ENCODE data around the gene CMC2. TPM values are rescaled to one million over a fixed set of nuclear protein-coding genes. Genes with fewer than 3 reads are reported as not detected.

The CMC2 gene
- total RNA-seq, 1 experiment from 2014 or later, result 148 TPM

DNA sequence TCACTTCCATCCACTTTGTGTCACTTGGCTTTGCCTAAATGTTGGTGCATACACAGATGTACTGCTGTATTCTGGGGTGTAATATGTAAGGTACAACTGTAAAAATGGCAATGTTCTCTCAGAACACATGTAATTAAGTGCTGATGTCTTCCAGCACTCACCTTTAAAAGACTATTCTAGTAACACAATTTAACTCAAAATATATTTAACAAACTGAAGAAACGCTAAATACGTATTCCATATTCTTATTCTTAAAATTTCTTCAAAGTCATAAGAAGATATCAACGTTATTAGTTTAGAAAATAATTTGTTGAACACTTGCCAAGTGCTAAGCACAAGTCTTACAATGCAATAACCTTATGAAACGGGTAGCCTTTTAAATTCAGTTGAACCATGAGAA, 3.6 kb downstream of the CMC2 start:
- DNase-seq (ENCODE audit: low read depth), result no peak

DNA sequence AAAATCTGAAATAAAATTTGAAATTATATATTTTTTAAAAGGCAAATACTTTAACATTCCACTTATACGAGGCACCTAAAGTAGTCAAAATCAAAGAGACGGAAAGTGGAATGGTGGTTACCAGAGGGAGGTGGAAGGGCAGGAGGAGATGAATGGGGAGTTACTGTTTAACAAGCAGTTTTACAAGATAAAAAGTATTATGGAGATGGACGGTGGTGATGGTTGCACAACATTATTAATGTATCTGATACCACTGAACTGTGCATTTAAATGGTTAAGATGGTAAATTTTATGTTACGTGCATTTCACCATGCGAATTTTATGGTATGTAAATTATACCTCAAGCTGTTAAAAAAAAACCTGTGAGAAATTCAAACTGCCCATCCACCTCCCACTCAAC, 5.4 kb downstream of the CMC2 start:
- DNase-seq (ENCODE audit: low read depth), result no peak

DNA sequence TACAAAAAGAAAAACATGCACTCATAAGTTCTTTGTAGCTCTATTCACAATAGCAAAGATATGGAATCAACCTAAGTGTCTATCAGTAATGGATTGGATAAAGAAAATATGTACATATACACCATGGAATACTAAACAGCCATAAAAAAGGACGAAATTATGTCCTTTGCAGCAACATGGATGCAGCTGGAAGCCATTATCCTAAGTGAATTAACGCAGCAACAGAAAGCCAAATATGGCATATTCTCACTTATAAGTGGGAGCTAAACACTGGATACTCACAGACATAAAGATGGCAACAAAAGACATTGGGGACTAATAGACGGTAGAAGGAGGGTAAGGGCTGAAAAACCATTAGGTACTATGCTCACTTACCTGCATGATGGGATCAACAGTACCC, 5.8 kb downstream of the CMC2 start:
- DNase-seq (ENCODE audit: low read depth), result no peak

DNA sequence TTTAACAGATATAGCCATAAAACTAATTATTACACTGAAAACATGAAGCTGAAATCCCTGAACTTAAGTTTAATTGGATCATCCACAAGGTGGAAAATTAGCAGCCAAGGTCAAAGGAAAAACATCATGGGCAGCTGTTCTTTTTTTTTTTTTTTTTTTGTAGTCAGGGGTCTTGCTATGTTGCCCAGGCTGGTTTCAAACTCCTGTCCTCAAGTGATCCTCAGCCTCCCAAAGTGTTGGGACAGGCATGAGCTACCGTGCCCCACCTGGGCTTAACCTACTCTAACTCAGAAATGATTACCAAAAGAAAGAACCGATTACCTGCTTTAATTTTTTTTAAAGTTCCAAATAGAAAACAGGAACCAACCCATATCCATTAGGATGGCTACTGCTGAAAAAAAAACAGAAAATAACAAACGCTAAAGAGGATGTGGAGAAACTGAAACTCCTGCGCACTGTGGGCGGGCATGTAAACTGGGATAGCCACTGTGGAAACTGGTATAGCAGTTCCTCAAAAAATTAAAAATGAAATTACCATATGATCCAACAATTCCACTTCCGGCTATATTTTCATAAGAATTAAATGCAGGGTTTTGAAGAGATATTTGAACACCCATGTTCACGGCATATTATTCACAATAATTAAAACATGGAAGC, 8.6 kb downstream of the CMC2 start:
- DNase-seq (ENCODE audit: low read depth), result no peak

DNA sequence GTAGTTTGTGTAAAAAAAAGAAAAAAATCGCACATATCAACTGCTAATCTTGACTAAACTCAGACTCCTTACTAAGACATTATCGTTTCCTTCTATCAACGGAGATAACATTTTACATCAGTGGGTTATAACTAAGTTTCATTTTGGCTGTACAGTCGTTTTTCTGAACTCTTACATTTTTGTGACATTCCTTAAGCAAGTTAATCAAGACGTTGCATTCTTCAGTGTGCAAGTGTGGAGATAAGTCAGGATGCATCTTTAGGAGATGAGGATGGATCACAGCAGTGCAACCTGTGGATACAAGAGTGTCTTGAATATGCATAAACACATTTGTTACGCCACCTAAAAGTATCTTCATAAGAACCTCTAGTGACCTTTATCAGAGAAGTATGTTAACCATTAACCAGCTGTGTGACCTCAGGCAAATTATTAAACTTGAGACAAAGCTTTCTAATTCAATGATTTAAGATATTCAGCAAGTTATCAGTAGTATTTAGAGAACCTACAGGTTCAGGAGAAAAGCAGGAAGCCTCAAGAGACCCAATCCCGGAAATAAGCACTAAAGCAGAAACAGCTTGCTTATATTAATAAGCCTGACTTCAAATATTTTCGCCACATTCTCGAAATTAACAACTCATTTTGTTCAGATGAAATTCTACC, 9.4 kb downstream of the CMC2 start:
- no peak for DNase-seq (ENCODE audit: low read depth)

DNA sequence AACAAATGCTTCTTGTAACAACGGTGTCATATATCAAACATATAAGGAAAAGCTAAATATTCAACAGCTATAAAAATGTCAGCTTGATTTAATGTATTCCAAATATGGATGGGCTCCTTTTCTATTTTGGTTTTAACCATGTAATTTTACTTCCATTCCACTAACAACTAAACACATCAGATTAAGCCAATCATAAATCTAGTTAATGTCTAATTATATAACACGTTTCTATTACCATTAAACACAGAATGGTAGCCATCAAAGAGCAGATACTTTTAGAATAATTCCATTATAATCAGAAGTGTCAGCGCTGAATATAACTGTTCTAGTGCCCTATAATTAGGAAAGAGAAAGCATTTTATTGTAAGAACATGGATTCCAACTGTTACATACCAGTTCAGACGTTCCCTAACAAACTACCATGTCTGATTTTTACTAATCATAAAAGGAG, 10.0 kb downstream of the CMC2 start:
- no peak for DNase-seq (ENCODE audit: low read depth)

DNA sequence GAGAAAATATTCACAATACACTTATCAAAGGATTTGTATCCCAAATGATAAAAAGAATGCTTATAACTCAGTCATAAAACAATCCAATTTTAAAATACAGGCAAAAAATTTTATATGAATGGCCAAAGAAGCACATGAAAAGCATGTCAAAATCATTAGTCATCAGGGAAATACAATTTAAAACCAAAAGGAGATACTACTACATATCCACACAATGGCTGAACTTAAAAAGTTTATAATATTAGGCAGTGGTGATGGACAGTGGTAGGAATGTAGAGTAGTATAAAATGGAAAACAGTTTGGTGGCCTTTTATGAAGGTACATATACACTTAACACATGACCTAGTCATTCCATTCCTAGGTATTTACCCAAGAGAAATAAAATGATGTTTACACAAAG, 12.2 kb downstream of the CMC2 start:
- DNase-seq (ENCODE audit: low read depth), result no peak

DNA sequence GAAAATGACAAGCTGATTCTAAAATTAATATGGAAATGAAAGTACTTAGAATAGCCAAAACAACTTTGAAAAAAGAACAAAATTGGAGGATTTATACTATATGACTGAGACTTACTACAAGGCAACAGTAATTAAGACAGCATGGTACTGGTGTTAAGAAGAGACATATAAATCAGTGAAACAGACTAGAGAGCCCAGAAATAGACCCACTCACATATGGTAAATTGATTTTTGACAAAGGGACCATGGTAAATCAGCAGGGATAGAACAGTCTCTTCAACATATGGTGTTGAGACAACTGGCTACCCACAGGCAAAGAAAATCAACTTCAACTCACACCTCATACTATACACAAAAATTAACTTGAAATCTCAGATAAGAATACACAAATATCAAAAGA, 12.9 kb downstream of the CMC2 start:
- DNase-seq (ENCODE audit: low read depth), result no peak

DNA sequence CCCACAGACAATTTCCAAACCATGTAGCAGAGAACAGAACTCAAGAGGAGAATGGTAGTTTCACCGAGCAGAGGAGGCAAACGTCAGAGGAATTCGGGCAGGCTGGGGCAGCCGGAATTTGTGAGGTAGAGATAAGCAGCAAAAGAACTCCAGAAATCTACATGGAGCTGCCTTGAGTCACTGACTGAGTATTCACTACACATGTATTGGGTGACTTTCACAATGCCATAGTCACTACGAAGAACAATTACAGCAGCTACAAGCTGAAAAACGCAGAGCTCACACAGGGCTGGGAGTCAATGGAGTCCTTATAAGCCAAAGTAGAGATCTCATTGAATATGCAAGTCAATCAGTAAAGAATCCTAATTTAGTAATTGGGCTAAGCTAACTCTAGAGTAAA, 13.4 kb downstream of the CMC2 start:
- DNase-seq (ENCODE audit: low read depth), result peak; percentile 86

DNA sequence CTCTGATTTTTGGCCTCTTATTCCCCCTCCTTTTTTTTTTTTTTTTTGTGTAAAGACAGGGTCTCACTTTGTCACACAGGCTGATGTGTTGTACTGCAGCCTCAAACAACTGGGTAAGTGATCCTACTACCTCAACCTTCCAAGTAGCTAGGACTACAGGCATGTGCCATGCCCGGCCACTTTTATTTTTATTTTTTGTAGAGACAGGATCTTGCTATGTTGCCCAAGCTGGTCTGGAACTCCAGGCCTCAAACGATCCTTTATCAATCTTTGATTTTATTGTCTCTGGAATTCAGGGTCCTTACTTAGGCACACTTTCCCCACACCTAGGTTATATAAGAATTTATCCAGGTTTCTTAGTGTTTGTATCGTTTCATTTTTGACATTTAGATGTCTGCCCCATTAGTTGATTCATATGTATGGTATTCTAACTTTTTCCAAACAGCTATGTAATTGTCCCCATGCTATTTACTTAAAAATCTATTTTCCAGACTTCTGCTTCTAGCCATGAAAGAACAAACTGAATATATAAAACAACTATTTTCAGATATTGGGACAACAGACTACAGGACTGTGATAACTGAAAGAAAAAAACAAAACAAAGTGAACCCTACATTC, 13.9 kb downstream of the CMC2 start:
- DNase-seq (ENCODE audit: low read depth), result no peak

DNA sequence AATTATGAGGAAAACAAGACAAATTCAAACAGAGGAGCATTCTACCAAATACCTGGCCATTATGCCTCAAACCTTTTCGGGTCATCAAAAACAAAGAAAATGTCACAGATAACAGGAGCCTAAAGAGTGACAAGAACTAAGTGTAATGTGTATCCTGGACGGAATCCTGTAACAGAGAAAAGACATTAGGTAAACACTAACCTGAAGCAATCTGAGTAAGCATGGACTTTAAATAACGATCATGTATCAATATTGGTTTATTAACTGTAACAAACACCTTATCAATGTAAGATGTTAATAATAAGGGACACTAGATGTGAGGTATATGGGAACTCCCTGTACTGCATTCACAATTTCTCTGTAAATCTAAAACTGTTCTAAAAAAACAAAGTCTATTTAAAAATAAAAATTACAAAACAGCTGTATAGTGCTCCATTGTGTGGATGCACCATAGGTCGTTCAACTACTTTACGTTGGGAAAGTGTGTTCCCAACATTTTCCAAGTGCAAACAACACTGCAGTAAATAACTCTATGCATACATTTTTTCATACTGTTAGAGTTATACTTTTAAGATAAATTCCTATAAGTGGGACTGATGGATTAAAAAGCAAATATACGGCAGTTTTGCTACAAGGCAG, 14.8 kb downstream of the CMC2 start:
- no peak for DNase-seq (ENCODE audit: low read depth)

DNA sequence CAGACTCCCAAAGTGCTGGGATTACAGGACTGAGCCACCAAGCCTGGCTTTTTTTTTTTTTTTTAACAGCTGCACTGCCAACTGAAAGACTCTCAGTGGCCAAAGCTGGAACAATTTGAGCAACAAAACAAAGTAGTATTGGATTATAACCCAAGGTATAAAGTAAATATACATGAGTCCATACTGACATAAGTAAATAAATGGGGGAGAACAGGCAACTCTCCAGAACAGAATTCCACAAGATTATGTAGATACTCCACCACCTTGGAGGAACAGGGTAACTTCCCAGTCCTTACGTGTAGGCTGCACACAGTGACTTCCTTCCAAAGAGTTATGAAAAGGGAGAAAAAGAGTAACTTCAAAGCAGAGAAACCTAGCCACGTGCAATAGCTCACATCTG, 15.7 kb downstream of the CMC2 start:
- DNase-seq (ENCODE audit: low read depth), result no peak

DNA sequence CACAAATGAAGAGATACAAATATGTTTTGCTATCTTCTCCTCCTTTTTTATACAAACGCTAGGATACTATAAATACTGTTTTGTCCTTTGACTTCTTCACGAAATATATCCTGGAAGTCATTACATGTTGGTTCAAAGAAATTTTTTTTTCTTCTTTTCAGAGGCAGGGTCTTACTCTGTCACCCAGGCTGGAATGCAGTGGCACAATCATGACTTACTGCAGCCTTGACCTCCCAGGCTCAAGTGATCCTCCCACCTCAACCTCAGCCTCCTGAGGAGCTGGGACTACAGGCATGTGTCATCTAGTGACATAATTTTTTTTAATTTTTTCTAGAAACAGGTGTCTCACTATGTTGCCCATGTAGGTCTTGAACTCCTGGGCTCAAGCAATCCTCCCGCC, 16.1 kb downstream of the CMC2 start:
- no peak for DNase-seq (ENCODE audit: low read depth)

DNA sequence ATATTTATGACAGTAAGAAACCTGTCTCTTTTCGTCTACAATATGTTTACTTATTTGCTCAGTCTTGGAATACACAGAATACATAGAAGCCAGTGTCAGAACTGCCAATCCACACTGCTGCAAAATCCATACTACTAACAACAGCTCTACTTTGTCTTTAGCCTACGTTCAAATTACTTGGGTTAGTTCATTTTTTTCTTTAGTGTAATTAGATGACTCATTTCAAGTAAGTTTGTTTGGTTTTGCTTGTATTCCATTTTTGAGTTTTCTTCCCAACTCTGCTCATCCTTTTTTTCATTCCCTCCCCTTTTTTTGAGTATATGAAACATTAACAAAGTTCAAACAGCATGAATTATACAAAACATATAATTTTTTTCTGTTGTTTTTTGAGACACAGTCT, 16.9 kb downstream of the CMC2 start:
- peak; percentile 29 for DNase-seq (ENCODE audit: low read depth)

DNA sequence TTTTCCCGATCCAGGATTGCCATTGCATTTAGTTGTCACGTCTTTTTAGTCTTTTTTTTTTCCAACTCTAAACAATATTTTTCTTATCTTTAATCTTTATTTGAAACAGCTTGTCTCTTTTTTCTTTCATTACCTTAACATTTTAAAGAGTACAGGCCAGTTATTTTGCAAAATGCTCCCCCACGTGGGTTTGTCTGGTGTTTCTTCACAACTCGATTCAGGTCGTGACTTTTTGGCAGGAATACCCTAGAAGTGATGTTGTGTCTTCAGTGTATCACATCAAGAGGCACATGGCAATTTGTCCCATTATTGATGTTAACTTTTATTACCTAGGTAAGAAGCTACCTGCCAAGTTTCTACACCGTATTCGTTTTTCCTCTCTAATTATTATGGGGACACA, 17.9 kb downstream of the CMC2 start:
- no peak for DNase-seq (ENCODE audit: low read depth)

DNA sequence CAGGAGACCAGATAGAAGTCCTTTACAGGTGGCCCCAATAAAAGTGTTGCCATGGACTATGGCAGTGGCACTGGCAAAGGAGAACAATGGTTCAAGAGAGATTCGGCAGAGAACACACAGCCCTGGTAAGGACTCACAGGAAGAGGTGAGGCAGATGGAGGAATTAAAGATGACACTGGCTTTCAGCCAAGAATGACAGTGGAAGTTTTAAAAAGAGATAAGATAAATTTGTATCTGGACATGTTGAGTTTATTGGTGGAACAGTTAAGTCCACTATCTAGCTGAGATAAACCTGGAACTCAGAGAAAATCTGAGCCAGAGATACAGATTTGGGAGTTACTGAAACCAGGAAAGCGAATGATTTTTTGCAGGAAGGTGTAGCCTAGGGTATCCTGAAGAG, 20.1 kb downstream of the CMC2 start:
- no peak for DNase-seq (ENCODE audit: low read depth)

DNA sequence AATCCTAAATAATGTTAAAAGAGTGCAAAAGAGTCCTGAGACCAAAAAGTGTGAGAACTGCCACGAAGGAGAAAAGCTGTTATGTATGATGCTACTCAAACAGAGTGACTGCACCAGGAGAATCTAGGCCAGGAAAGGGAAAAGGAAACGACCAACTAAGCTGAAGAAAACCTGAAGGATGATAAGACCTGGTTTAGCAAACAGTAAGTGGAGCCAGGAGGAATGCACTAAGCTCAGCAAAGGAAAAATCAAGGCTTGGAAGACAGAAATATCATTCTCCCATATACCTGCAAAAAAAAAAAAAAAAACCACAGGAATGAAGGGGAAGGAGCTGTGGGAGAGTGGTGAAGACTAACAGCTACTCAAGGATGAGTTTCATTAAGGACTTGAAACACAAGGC, 21.1 kb downstream of the CMC2 start:
- DNase-seq (ENCODE audit: low read depth), result no peak

DNA sequence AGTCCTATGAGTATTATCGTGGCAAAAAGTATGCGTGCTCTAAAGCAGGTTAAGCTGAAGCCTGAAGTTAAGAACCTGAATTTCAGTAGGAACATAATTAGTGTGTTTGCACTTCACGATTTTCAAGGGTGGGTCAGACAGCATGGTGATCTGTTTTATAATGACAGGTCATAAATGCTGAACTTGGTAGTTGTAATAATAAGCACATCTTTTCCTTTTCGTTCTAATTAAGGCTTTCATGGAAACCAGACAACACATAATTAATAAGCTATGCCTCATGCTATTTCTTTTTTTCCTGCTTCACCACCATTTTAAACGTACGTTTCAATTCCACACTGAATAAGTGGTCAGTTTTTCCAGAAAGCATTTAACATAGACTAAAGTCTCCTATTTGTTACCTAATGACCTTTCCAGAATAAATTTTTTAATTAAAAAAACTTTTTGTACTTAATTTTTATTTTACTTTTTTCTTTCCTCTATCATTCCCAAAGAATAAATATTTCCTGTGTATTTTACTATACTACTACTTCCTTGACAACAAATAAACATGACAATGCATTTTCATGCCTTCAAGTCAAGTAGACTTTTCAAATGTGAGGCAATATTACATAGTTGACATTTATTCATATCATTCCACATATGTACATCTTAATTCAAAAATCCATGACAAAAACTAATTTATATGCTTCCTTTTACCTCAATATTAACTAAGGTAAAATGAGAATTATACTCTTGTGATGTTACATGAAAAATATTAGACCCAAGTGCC, 22.4 kb downstream of the CMC2 start:
- DNase-seq (ENCODE audit: low read depth), result no peak

DNA sequence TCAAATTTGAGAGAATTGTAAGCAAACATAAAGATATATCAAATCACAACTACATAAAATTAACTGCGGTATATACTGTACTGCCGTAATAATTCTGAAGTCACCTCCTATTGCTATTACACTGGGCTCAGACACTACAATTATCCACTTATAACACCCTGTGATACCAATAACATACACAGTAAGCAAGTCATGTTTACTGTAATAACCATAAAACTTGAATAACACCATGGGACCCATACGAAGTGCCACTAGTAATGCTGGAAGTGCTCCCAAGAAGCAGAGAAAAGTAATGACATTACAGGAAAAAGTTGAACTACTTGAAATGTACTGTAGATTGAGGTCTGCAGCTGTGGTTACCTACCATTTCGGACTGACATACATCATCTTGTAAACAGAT, 24.0 kb downstream of the CMC2 start:
- DNase-seq (ENCODE audit: low read depth), result no peak

DNA sequence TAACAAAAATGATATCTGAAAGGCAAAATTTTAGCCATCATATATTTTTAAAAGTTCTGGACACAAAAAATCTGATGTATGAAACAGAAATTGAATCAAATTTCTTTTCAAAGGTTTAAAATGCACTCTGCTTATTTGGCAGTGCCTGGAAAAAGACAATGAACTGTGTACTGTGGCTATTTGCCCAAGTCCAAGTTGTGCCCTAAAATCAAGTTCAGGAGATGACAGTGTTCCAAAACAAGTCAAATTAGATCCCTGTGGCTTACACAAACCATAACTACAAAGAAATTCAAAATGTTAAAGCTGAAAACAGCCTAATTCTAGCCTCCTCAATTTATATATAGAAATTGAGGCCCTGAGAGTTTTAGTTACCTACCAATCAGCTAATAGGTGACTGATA, 25.6 kb downstream of the CMC2 start:
- DNase-seq (ENCODE audit: low read depth), result no peak

DNA sequence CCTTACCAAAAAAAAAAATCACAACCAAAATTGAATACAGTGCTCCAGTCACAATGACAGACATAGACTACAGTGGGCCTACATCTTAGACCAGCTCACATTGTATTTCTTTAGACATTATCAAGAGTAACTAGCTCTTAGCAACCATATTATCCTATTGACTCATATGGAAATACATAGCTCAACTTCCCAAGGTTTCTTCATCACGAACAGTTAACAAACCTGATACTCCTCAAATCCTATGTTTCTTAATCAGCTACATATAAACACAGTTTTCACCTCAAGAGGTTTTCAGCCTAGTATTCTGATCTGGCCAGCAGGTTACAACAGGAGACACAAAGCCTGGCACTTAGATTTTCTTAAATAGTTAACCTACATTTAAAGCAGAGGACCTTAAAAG, 29.7 kb downstream of the CMC2 start:
- no peak for DNase-seq (ENCODE audit: low read depth)

All from RPMI7951 (cell line).